GM23338 (cell line): ENCODE data around the gene STOM. TPM values are rescaled to one million over a fixed set of nuclear protein-coding genes. Genes with fewer than 3 reads are reported as not detected.

ENCODE experiments used
- ATAC-seq: fragments of 200-7000 bp; cut with Tn5 transposase; 3 replicates; pipeline ENCODE4 v1.9.1; 2020
- DNase-seq: peaks from one replicate; pipeline ENCODE4 v3.0.0-alpha.2; 2015; ENCODE audit warnings: low spot score
- H2AFZ ChIP-seq: fragments of 200-600 bp; sonication (generic); 2 replicates; pipeline ENCODE4 v1.8.0; 2016; ENCODE audit warnings: antibody characterized with exemption, mild to moderate bottlenecking, moderate library complexity
- H3F3A ChIP-seq: fragments of 200-600 bp; sonication (generic); replicated peaks from 2 replicates; pipeline ENCODE4 v1.8.0; 2017; ENCODE audit warnings: antibody characterized with exemption, mixed run types, low read depth
- H3K27ac ChIP-seq: fragments of 200-600 bp; sonication (generic); 2 replicates; pipeline ENCODE4 v1.6.1; 2016; ENCODE audit warnings: low read depth
- H3K27me3 ChIP-seq: fragments of 200-600 bp; sonication (generic); 2 replicates; pipeline ENCODE4 v1.8.0; 2016; ENCODE audit warnings: mild to moderate bottlenecking, mixed run types, moderate library complexity; ENCODE audit not compliant: insufficient read depth
- H3K36me3 ChIP-seq: fragments of 200-600 bp; sonication (generic); 2 replicates; pipeline ENCODE4 v1.8.0; 2016; ENCODE audit warnings: mild to moderate bottlenecking; ENCODE audit not compliant: insufficient read depth
- H3K4me1 ChIP-seq: fragments of 200-600 bp; sonication (generic); 2 replicates; pipeline ENCODE4 v1.8.0; 2016; ENCODE audit warnings: mild to moderate bottlenecking, moderate library complexity; ENCODE audit not compliant: insufficient read depth
- H3K4me2 ChIP-seq: fragments of 200-600 bp; sonication (generic); 2 replicates; pipeline ENCODE4 v1.7.1; 2017; ENCODE audit warnings: mixed run types
- H3K4me3 ChIP-seq: fragments of 200-600 bp; sonication (generic); 2 replicates; pipeline ENCODE4 v1.6.1; 2016; ENCODE audit warnings: mixed run types
- H3K79me2 ChIP-seq: fragments of 200-600 bp; sonication (generic); replicated peaks from 2 replicates; pipeline ENCODE4 v1.8.0; 2017; ENCODE audit warnings: mild to moderate bottlenecking; ENCODE audit not compliant: insufficient read depth
- H3K9me2 ChIP-seq: fragments of 200-600 bp; sonication (generic); 2 replicates; pipeline ENCODE4 v1.8.0; 2017; ENCODE audit not compliant: insufficient read depth
- H4K20me1 ChIP-seq: fragments of 200-600 bp; sonication (generic); replicated peaks from 2 replicates; pipeline ENCODE4 v1.8.0; 2017; ENCODE audit warnings: mild to moderate bottlenecking; ENCODE audit not compliant: insufficient read depth
- H3K27ac Mint-ChIP-seq: 2 replicates; pipeline ENCODE4 v1.8.0; 2020; ENCODE audit warnings: inconsistent platforms, mild to moderate bottlenecking, moderate library complexity, mixed read lengths
- H3K27me3 Mint-ChIP-seq: 3 replicates; pipeline ENCODE4 v1.8.0; 2022; ENCODE audit warnings: low read depth, mild to moderate bottlenecking, moderate library complexity, mixed read lengths, inconsistent platforms; ENCODE audit not compliant: insufficient read depth, poor library complexity
- H3K36me3 Mint-ChIP-seq: 3 replicates; pipeline ENCODE4 v1.8.0; 2021; ENCODE audit warnings: low read depth, mild to moderate bottlenecking, inconsistent platforms, moderate library complexity, mixed read lengths
- H3K4me1 Mint-ChIP-seq: 3 replicates; pipeline ENCODE4 v1.8.0; 2020; ENCODE audit warnings: mild to moderate bottlenecking, inconsistent platforms, mixed read lengths
- H3K4me3 Mint-ChIP-seq: 3 replicates; pipeline ENCODE4 v1.8.0; 2021; ENCODE audit warnings: moderate library complexity, mild to moderate bottlenecking, inconsistent platforms, mixed read lengths
- H3K9me3 Mint-ChIP-seq: 3 replicates; pipeline ENCODE4 v1.8.0; 2020; ENCODE audit warnings: moderate library complexity, mild to moderate bottlenecking, inconsistent platforms, mixed read lengths
- CREB1 ChIP-seq: fragments of 250-450 bp; sonication (Bioruptor Pico); IDR thresholded peaks from 2 replicates; pipeline ENCODE4 v1.5.0; 2020; ENCODE audit warnings: low read depth, mild to moderate bottlenecking, moderate library complexity
- EZH2 ChIP-seq: fragments of 200-600 bp; sonication (generic); IDR thresholded peaks from one replicate; pipeline ENCODE4 v1.8.0; 2017; ENCODE audit warnings: antibody characterized with exemption, mild to moderate bottlenecking, low read depth; ENCODE audit not compliant: unreplicated experiment
- EZH2phosphoT487 ChIP-seq: fragments of 200-600 bp; sonication (generic); IDR thresholded peaks from one replicate; pipeline ENCODE4 v1.8.1; 2018; ENCODE audit warnings: antibody characterized with exemption; ENCODE audit not compliant: unreplicated experiment
- JUNB ChIP-seq: IDR thresholded peaks from one replicate; pipeline ENCODE4 v1.6.1; 2016; ENCODE audit warnings: antibody characterized with exemption; ENCODE audit not compliant: unreplicated experiment
- NANOG ChIP-seq: IDR thresholded peaks from 2 replicates; pipeline ENCODE4 v1.6.1; 2016; ENCODE audit warnings: antibody characterized with exemption, borderline replicate concordance
- POLR2AphosphoS5 ChIP-seq: IDR thresholded peaks from 2 replicates; pipeline ENCODE4 v1.6.1; 2016; ENCODE audit warnings: antibody characterized with exemption, low read depth
- STAT1 ChIP-seq: IDR thresholded peaks from one replicate; pipeline ENCODE4 v1.6.1; 2016; ENCODE audit warnings: antibody characterized with exemption; ENCODE audit not compliant: unreplicated experiment
- ZNF114 ChIP-seq: fragments of 250-450 bp; sonication (Bioruptor Pico); IDR thresholded peaks from 2 replicates; pipeline ENCODE4 v1.5.0; 2020; ENCODE audit warnings: mild to moderate bottlenecking, moderate library complexity
- ZNF331 ChIP-seq: fragments of 250-450 bp; sonication (Bioruptor Pico); IDR thresholded peaks from 2 replicates; pipeline ENCODE4 v1.5.0; 2020; ENCODE audit warnings: low read depth, mild to moderate bottlenecking, moderate library complexity
- polyA plus RNA-seq: library from polyadenylated mRNA; unstranded; fragments of >200 nt; fragmentation: Nextera tagmentation; extraction: Ambion mirVana; gene quantifications from 2 replicates; pipeline ENCODE4 v1.2.1, GENCODE V29; 2016
- total RNA-seq: library from RNA; depleted of rRNA; stranded (reverse); fragments of >200 nt; shearing (Covaris generic); gene quantifications from 2 replicates; pipeline ENCODE4 v1.2.3, GENCODE V29; 2014
- TF ChIP-seq, protein P1 (sequence below): IDR thresholded peaks from 2 replicates; pipeline ENCODE4 v1.6.1; 2016; ENCODE audit warnings: antibody characterized with exemption
- TF ChIP-seq, protein P2 (sequence below): IDR thresholded peaks from one replicate; pipeline ENCODE4 v1.6.1; 2018; ENCODE audit warnings: antibody characterized with exemption; ENCODE audit not compliant: unreplicated experiment
- TF ChIP-seq, protein P3 (sequence below), 2 experiments: fragments of 200-600 bp in 1 of 2; sonication (generic) in 1 of 2; conservative IDR thresholded peaks; 2 replicates each; pipeline versions ENCODE4 v1.5.1 to v1.6.1; 2016 to 2017; ENCODE audit warnings: antibody characterized with exemption in 2 of 2, low read depth in 2 of 2, mild to moderate bottlenecking in 2 of 2, moderate library complexity in 1 of 2
- TF ChIP-seq, protein P4 (sequence below): fragments of 250-450 bp; sonication (Bioruptor Pico); IDR thresholded peaks from 2 replicates; pipeline ENCODE4 v1.5.0; 2020; ENCODE audit warnings: mild to moderate bottlenecking, moderate library complexity

STOM gene
- total and polyA plus RNA-seq, 2 experiments from 2014 or later = 29.4 to 51.1 TPM

DNA sequence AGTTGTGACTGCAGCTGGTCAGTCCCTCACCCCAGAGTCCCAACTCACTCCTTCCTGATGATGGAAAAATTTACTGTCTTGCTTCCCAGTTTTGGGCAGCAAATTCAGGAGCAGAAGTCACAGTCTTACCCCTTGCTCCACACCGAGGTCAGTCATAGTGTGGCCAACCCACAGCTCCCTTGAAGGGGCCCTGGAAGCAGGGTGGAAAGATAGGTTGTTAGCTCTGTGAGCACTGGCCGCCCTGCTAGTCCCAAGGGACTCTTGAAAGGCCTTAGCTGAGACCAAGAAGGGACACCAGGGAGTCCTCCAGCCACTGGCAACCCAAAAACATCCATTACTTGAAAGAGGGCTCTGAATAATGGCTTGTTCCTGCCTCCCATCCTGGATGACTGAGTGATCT is 62.1 kb downstream of the STOM start:
- no peak for TF ChIP-seq EZH2phosphoT487
- TF ChIP-seq, protein P1, sequence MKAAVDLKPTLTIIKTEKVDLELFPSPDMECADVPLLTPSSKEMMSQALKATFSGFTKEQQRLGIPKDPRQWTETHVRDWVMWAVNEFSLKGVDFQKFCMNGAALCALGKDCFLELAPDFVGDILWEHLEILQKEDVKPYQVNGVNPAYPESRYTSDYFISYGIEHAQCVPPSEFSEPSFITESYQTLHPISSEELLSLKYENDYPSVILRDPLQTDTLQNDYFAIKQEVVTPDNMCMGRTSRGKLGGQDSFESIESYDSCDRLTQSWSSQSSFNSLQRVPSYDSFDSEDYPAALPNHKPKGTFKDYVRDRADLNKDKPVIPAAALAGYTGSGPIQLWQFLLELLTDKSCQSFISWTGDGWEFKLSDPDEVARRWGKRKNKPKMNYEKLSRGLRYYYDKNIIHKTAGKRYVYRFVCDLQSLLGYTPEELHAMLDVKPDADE = no peak
- TF ChIP-seq, protein P2, sequence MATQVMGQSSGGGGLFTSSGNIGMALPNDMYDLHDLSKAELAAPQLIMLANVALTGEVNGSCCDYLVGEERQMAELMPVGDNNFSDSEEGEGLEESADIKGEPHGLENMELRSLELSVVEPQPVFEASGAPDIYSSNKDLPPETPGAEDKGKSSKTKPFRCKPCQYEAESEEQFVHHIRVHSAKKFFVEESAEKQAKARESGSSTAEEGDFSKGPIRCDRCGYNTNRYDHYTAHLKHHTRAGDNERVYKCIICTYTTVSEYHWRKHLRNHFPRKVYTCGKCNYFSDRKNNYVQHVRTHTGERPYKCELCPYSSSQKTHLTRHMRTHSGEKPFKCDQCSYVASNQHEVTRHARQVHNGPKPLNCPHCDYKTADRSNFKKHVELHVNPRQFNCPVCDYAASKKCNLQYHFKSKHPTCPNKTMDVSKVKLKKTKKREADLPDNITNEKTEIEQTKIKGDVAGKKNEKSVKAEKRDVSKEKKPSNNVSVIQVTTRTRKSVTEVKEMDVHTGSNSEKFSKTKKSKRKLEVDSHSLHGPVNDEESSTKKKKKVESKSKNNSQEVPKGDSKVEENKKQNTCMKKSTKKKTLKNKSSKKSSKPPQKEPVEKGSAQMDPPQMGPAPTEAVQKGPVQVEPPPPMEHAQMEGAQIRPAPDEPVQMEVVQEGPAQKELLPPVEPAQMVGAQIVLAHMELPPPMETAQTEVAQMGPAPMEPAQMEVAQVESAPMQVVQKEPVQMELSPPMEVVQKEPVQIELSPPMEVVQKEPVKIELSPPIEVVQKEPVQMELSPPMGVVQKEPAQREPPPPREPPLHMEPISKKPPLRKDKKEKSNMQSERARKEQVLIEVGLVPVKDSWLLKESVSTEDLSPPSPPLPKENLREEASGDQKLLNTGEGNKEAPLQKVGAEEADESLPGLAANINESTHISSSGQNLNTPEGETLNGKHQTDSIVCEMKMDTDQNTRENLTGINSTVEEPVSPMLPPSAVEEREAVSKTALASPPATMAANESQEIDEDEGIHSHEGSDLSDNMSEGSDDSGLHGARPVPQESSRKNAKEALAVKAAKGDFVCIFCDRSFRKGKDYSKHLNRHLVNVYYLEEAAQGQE = no peak
- no peak for TF ChIP-seq JUNB
- TF ChIP-seq STAT1 = no peak
- TF ChIP-seq POLR2AphosphoS5 = no peak
- TF ChIP-seq, protein P3, sequence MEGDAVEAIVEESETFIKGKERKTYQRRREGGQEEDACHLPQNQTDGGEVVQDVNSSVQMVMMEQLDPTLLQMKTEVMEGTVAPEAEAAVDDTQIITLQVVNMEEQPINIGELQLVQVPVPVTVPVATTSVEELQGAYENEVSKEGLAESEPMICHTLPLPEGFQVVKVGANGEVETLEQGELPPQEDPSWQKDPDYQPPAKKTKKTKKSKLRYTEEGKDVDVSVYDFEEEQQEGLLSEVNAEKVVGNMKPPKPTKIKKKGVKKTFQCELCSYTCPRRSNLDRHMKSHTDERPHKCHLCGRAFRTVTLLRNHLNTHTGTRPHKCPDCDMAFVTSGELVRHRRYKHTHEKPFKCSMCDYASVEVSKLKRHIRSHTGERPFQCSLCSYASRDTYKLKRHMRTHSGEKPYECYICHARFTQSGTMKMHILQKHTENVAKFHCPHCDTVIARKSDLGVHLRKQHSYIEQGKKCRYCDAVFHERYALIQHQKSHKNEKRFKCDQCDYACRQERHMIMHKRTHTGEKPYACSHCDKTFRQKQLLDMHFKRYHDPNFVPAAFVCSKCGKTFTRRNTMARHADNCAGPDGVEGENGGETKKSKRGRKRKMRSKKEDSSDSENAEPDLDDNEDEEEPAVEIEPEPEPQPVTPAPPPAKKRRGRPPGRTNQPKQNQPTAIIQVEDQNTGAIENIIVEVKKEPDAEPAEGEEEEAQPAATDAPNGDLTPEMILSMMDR (conservative IDR thresholded peaks at IDR 0.05; ENCODE audit: low read depth in 2 of 2) = no peak
- no peak for TF ChIP-seq CREB1 (CRISPR knock-in tag)
- TF ChIP-seq ZNF331 (CRISPR knock-in tag) = no peak
- TF ChIP-seq, protein P4, sequence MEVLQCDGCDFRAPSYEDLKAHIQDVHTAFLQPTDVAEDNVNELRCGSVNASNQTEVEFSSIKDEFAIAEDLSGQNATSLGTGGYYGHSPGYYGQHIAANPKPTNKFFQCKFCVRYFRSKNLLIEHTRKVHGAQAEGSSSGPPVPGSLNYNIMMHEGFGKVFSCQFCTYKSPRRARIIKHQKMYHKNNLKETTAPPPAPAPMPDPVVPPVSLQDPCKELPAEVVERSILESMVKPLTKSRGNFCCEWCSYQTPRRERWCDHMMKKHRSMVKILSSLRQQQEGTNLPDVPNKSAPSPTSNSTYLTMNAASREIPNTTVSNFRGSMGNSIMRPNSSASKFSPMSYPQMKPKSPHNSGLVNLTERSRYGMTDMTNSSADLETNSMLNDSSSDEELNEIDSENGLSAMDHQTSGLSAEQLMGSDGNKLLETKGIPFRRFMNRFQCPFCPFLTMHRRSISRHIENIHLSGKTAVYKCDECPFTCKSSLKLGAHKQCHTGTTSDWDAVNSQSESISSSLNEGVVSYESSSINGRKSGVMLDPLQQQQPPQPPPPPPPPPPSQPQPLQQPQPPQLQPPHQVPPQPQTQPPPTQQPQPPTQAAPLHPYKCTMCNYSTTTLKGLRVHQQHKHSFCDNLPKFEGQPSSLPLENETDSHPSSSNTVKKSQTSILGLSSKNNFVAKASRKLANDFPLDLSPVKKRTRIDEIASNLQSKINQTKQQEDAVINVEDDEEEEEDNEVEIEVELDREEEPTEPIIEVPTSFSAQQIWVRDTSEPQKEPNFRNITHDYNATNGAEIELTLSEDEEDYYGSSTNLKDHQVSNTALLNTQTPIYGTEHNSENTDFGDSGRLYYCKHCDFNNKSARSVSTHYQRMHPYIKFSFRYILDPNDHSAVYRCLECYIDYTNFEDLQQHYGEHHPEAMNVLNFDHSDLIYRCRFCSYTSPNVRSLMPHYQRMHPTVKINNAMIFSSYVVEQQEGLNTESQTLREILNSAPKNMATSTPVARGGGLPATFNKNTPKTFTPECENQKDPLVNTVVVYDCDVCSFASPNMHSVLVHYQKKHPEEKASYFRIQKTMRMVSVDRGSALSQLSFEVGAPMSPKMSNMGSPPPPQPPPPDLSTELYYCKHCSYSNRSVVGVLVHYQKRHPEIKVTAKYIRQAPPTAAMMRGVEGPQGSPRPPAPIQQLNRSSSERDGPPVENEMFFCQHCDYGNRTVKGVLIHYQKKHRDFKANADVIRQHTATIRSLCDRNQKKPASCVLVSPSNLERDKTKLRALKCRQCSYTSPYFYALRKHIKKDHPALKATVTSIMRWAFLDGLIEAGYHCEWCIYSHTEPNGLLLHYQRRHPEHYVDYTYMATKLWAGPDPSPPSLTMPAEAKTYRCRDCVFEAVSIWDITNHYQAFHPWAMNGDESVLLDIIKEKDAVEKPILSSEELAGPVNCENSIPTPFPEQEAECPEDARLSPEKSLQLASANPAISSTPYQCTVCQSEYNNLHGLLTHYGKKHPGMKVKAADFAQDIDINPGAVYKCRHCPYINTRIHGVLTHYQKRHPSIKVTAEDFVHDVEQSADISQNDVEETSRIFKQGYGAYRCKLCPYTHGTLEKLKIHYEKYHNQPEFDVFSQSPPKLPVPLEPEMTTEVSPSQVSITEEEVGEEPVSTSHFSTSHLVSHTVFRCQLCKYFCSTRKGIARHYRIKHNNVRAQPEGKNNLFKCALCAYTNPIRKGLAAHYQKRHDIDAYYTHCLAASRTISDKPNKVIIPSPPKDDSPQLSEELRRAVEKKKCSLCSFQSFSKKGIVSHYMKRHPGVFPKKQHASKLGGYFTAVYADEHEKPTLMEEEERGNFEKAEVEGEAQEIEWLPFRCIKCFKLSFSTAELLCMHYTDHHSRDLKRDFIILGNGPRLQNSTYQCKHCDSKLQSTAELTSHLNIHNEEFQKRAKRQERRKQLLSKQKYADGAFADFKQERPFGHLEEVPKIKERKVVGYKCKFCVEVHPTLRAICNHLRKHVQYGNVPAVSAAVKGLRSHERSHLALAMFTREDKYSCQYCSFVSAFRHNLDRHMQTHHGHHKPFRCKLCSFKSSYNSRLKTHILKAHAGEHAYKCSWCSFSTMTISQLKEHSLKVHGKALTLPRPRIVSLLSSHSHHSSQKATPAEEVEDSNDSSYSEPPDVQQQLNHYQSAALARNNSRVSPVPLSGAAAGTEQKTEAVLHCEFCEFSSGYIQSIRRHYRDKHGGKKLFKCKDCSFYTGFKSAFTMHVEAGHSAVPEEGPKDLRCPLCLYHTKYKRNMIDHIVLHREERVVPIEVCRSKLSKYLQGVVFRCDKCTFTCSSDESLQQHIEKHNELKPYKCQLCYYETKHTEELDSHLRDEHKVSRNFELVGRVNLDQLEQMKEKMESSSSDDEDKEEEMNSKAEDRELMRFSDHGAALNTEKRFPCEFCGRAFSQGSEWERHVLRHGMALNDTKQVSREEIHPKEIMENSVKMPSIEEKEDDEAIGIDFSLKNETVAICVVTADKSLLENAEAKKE (CRISPR knock-in tag) = no peak
- no peak for TF ChIP-seq ZNF114
- no peak for TF ChIP-seq EZH2
- TF ChIP-seq NANOG = no peak
- Mint-ChIP-seq H3K9me3 (no peaks in the 10 kb centered on the region), H3K27ac (no peak overlapping the region), H3K27me3 (no peaks in the 10 kb centered on the region), H3K4me3 (no peak overlapping the region), H3K4me1 (peaks cover 6% of the 10 kb centered on the region; the same call in 2 of the 3 replicates), H3K36me3 (peaks cover 16% of the 10 kb centered on the region; the same call in 2 of the 3 replicates)
- H4K20me1 ChIP-seq = no peaks in the 10 kb centered on the region
- ATAC-seq = no peak
- H3K36me3 ChIP-seq = peaks cover 3% of the 10 kb centered on the region; the same call in 1 of the 2 replicates
- no peak overlapping the region for H3K4me2 ChIP-seq
- no peak overlapping the region for H3K4me3 ChIP-seq
- 0 out of 2 replicates have a peak, but pooled peaks cover 6% of the 10 kb centered on the region for H3K4me1 ChIP-seq
- H3F3A ChIP-seq = no peaks in the 10 kb centered on the region
- no peak overlapping the region for H2AFZ ChIP-seq
- no peaks in the 10 kb centered on the region for H3K9me2 ChIP-seq
- H3K27me3 ChIP-seq = no peaks in the 10 kb centered on the region
- no peaks in the 10 kb centered on the region for H3K79me2 ChIP-seq
- no peak for DNase-seq
- H3K27ac ChIP-seq = no peak overlapping the region
